ENCODE data around the gene ZNF518A. TPM values are rescaled to one million over a fixed set of nuclear protein-coding genes. Genes with fewer than 3 reads are reported as not detected.

ZNF518A gene
- total and polyA plus RNA-seq, 8 donors = 2.8 to 57.5 (median 9.6) TPM

Small RNA genes lying within 50 kb of the gene (small RNA-seq; reads per million reads assigned to genes)
- 0 reads per million in 4 donors for gene RNU6-271P

Other genes with a start within 250 kb of the ZNF518A start
- gene CC2D2B, start 222.3 kb upstream of the ZNF518A start, total RNA-seq = 1 to 10 TPM in 3 of 5 donors, not detected in 2; 1.2 to 9.2 (median 5.1) TPM
- gene CC2D2B, start 222.3 kb upstream of the ZNF518A start, polyA plus RNA-seq = under 1 TPM in 2 of 3 donors, not detected in 1; 0.12 to 0.18 TPM
- gene CCNJ, start 86.7 kb upstream of the ZNF518A start, total RNA-seq = 1 to 10 TPM in 2 of 5 donors, under 1 TPM in 2, not detected in 1; 0.58 to 7.7 (median 1.4) TPM
- gene CCNJ, start 86.7 kb upstream of the ZNF518A start, polyA plus RNA-seq = 1 to 10 TPM; 1.7 to 2.6 (median 2.1) TPM
- 10 to 100 TPM in 4 of 5 donors, 1 to 10 TPM in 1; 1.3 to 38.5 (median 25.2) TPM for gene BLNK, start 141.3 kb downstream of the ZNF518A start, total RNA-seq
- gene BLNK, start 141.3 kb downstream of the ZNF518A start, polyA plus RNA-seq = 10 to 100 TPM in 2 of 3 donors, 1 to 10 TPM in 1; 9.6 to 22.0 (median 20.2) TPM
- not detected for gene DNTT, start 174.1 kb downstream of the ZNF518A start, total RNA-seq
- gene DNTT, start 174.1 kb downstream of the ZNF518A start, polyA plus RNA-seq = not detected
- not detected for gene OPALIN, start 228.7 kb downstream of the ZNF518A start, total RNA-seq
- gene OPALIN, start 228.7 kb downstream of the ZNF518A start, polyA plus RNA-seq = not detected

Measured in stomach (tissue), 8 donors.